IMR-90 (cell line): ENCODE data around the gene CLDN15. TPM values are rescaled to one million over a fixed set of nuclear protein-coding genes. Genes with fewer than 3 reads are reported as not detected.
A peak's percentile ranks its signal among the peaks of the same experiment; 100 is the strongest.

ENCODE experiments used
- ATAC-seq: fragments of 200-7000 bp; cut with Tn5 transposase; 2 replicates; pipeline ENCODE4 v1.9.1; 2020; ENCODE audit warnings: low read depth, mild to moderate bottlenecking, moderate library complexity
- BruUV-seq: library from RNA; stranded (reverse); fragments of 400-500 nt; replicated peaks from 2 replicates; lab custom pipeline; 2021; lab: Mats Ljungman, UMichigan
- CTCF ChIA-PET: fragments of 300-600 bp; formaldehyde crosslinking; extraction: SDS; loops from one replicate; lab custom pipeline; 2021; ENCODE audit warnings: antibody characterized with exemption; lab: Yijun Ruan, JAX
- POLR2A ChIA-PET: fragments of 300-600 bp; sonication (Branson Sonifier 250); formaldehyde crosslinking; loops from one replicate; lab custom pipeline; 2022; ENCODE audit warnings: antibody characterized with exemption; ENCODE audit not compliant: unreplicated experiment; lab: Charles Lee
- DNase-seq: peaks from one replicate; pipeline ENCODE4 v3.0.0; 2013
- H2AFZ ChIP-seq: replicated peaks from 2 replicates; pipeline ENCODE3; 2013; ENCODE audit warnings: low read length, mild to moderate bottlenecking; ENCODE audit not compliant: poor library complexity
- H2AK5ac ChIP-seq: 2 replicates; pipeline ENCODE4 v1.6.1; 2013; ENCODE audit warnings: low read depth, low read length, inconsistent platforms
- H2AK9ac ChIP-seq: replicated peaks from 2 replicates; pipeline ENCODE3; 2013; ENCODE audit warnings: mild to moderate bottlenecking, low read depth, low read length, moderate library complexity; ENCODE audit not compliant: poor library complexity
- H2BK120ac ChIP-seq: 2 replicates; pipeline ENCODE4 v1.6.1; 2013; ENCODE audit warnings: low read depth, low read length, inconsistent platforms
- H2BK15ac ChIP-seq: 3 replicates; pipeline ENCODE4 v1.6.1; 2013; ENCODE audit warnings: low read depth, low read length, inconsistent platforms
- H2BK20ac ChIP-seq: 2 replicates; pipeline ENCODE4 v1.6.1; 2013; ENCODE audit warnings: low read depth, mild to moderate bottlenecking, inconsistent platforms, low read length, moderate library complexity
- H2BK5ac ChIP-seq: 2 replicates; pipeline ENCODE4 v1.6.1; 2013; ENCODE audit warnings: mild to moderate bottlenecking, low read depth, low read length, inconsistent platforms; ENCODE audit not compliant: poor library complexity, severe bottlenecking
- H3K14ac ChIP-seq: replicated peaks from 2 replicates; pipeline ENCODE4 v1.6.1; 2013; ENCODE audit warnings: low read depth, low read length, inconsistent platforms
- H3K18ac ChIP-seq: 2 replicates; pipeline ENCODE4 v1.6.1; 2013; ENCODE audit warnings: low read depth, low read length, control low read depth
- H3K23ac ChIP-seq: 2 replicates; pipeline ENCODE4 v1.6.1; 2013; ENCODE audit warnings: low read depth, low read length, inconsistent platforms
- H3K27ac ChIP-seq: 2 replicates; pipeline ENCODE4 v1.5.1; 2013; ENCODE audit warnings: mild to moderate bottlenecking, control low read depth, low read length; ENCODE audit not compliant: insufficient read depth
- H3K27me3 ChIP-seq: 2 replicates; pipeline ENCODE4 v1.6.1; 2013; ENCODE audit warnings: low read length; ENCODE audit not compliant: control insufficient read depth, insufficient read depth
- H3K36me3 ChIP-seq: 2 replicates; pipeline ENCODE4 v1.6.1; 2013; ENCODE audit warnings: low read length, mixed read lengths; ENCODE audit not compliant: control insufficient read depth, insufficient read depth
- H3K4ac ChIP-seq: 2 replicates; pipeline ENCODE4 v1.6.1; 2013; ENCODE audit warnings: low read depth, low read length, inconsistent platforms
- H3K4me1 ChIP-seq: 2 replicates; pipeline ENCODE4 v1.6.1; 2013; ENCODE audit warnings: low read length, mixed read lengths; ENCODE audit not compliant: control insufficient read depth, insufficient read depth
- H3K4me2 ChIP-seq: 2 replicates; pipeline ENCODE4 v1.6.1; 2013; ENCODE audit warnings: low read depth, mild to moderate bottlenecking, control low read depth, low read length, moderate library complexity
- H3K4me3 ChIP-seq: 2 replicates; pipeline ENCODE4 v1.5.1; 2013; ENCODE audit warnings: low read depth, mild to moderate bottlenecking, control low read depth, low read length, moderate library complexity; ENCODE audit not compliant: insufficient read depth
- H3K56ac ChIP-seq: 2 replicates; pipeline ENCODE4 v1.6.1; 2013; ENCODE audit warnings: low read length, inconsistent platforms; ENCODE audit not compliant: insufficient read depth; ENCODE audit errors: extremely low read depth
- H3K79me1 ChIP-seq, 2 experiments: 2 replicates each; pipeline ENCODE4 v1.6.1; 2013; ENCODE audit warnings: low read length in 2 of 2, inconsistent platforms in 1 of 2, low read depth in 1 of 2
- H3K9ac ChIP-seq: 2 replicates; pipeline ENCODE4 v1.6.1; 2013; ENCODE audit warnings: low read depth, low read length, control low read depth
- H3K9me1 ChIP-seq: 2 replicates; pipeline ENCODE4 v1.6.1; 2013; ENCODE audit warnings: low read length, inconsistent platforms; ENCODE audit not compliant: insufficient read depth
- H3K9me3 ChIP-seq: 2 replicates; pipeline ENCODE4 v1.6.1; 2013; ENCODE audit warnings: low read length; ENCODE audit not compliant: control insufficient read depth, insufficient read depth
- H4K20me1 ChIP-seq: 2 replicates; pipeline ENCODE4 v1.6.1; 2013; ENCODE audit warnings: low read length, inconsistent platforms; ENCODE audit not compliant: insufficient read depth
- H4K5ac ChIP-seq: 2 replicates; pipeline ENCODE4 v1.6.1; 2013; ENCODE audit warnings: mild to moderate bottlenecking, low read depth, low read length, control low read depth
- H4K8ac ChIP-seq, 2 experiments: 2 replicates each; pipeline ENCODE4 v1.6.1; 2013; ENCODE audit warnings: low read depth in 2 of 2, low read length in 2 of 2, control low read depth in 1 of 2, inconsistent platforms in 1 of 2
- H4K91ac ChIP-seq: 2 replicates; pipeline ENCODE4 v1.6.1; 2013; ENCODE audit warnings: low read depth, low read length, inconsistent platforms; ENCODE audit not compliant: insufficient read depth
- BHLHE40 ChIP-seq: fragments of 150-350 bp; IDR thresholded peaks from 2 replicates; pipeline ENCODE4 v1.6.1; 2016; ENCODE audit warnings: mild to moderate bottlenecking, low read depth, low read length
- CEBPB ChIP-seq: IDR thresholded peaks from 2 replicates; pipeline ENCODE4 v1.6.1; 2012; ENCODE audit warnings: low read depth, low read length, improper control_type of control experiment
- CHD1 ChIP-seq: IDR thresholded peaks from 2 replicates; pipeline ENCODE4 v1.6.1; 2012; ENCODE audit warnings: low read depth, low read length, improper control_type of control experiment
- FOS ChIP-seq: fragments of 150-350 bp; IDR thresholded peaks from 2 replicates; pipeline ENCODE4 v1.6.1; 2016; ENCODE audit warnings: low read depth, low read length
- MAFK ChIP-seq: IDR thresholded peaks from 2 replicates; pipeline ENCODE4 v1.6.1; 2012; ENCODE audit warnings: low read depth, low read length, improper control_type of control experiment
- MAZ ChIP-seq: IDR thresholded peaks from 2 replicates; pipeline ENCODE4 v1.6.1; 2012; ENCODE audit warnings: low read depth, mild to moderate bottlenecking, low read length, improper control_type of control experiment, moderate library complexity, borderline replicate concordance
- MXI1 ChIP-seq: IDR thresholded peaks from 2 replicates; pipeline ENCODE4 v1.6.1; 2012; ENCODE audit warnings: low read depth, mild to moderate bottlenecking, low read length, moderate library complexity, borderline replicate concordance
- NFE2L2 ChIP-seq: fragments of 150-350 bp; IDR thresholded peaks from 2 replicates; pipeline ENCODE4 v1.6.1; 2016; ENCODE audit warnings: low read depth, mild to moderate bottlenecking, low read length
- RCOR1 ChIP-seq: IDR thresholded peaks from 2 replicates; pipeline ENCODE4 v1.6.1; 2012; ENCODE audit warnings: mild to moderate bottlenecking, low read length, improper control_type of control experiment; ENCODE audit not compliant: insufficient replicate concordance
- RFX5 ChIP-seq: IDR thresholded peaks from 2 replicates; pipeline ENCODE4 v1.8.0; 2012; ENCODE audit warnings: low read depth, mild to moderate bottlenecking, low read length, moderate library complexity
- WGBS, 2 experiments: methylation state at CpG; one replicate each; pipeline versions ENCODE4 v1.1.5 to v1.1.7; 2013; ENCODE audit warnings: missing lambda C conversion rate in 2 of 2; ENCODE audit not compliant: insufficient read length in 1 of 2; ENCODE audit errors: extremely low coverage in 2 of 2; 5-methylcytosine and 5-hydroxymethylcytosine counted together
- dilution Hi-C: fragments of 300-500 bp; cut with HindIII; formaldehyde crosslinking; loops from one replicate; pipeline ENCODE4 v1.14.3; 2018; ENCODE audit warnings: low sequenced_read_pairs; ENCODE audit not compliant: unreplicated experiment
- in situ Hi-C: fragments of 300-500 bp; cut with MboI; formaldehyde crosslinking; loops from 3 replicates; pipeline ENCODE4 v1.14.3; 2019; ENCODE audit warnings: low sequenced_read_pairs, inconsistent platforms, mixed read lengths
- intact Hi-C: fragments of 100-400 bp; cut with micrococcal nuclease; formaldehyde crosslinking; loops from 2 replicates; pipeline ENCODE4 v1.10.0; 2022
- polyA plus RNA-seq, 3 experiments: library from polyadenylated mRNA; depleted of rRNA; stranded (reverse); fragments of >200 nt; gene quantifications; 2 replicates each; pipeline ENCODE4 v1.2.3, GENCODE V29; 2012; ENCODE audit warnings: low replicate concordance in 1 of 3
- total RNA-seq: library from RNA; depleted of rRNA; stranded (reverse); fragments of >200 nt; gene quantifications from 2 replicates; pipeline ENCODE4 v1.2.3, GENCODE V29; 2012
- TF ChIP-seq, protein P1 (sequence below): conservative IDR thresholded peaks from 2 replicates; pipeline ENCODE4 v1.5.1; 2012; ENCODE audit warnings: mild to moderate bottlenecking, low read depth, low read length, improper control_type of control experiment
- TF ChIP-seq, protein P2 (sequence below): fragments of 150-350 bp; IDR thresholded peaks from 2 replicates; pipeline ENCODE4 v1.6.1; 2017; ENCODE audit warnings: mild to moderate bottlenecking, antibody characterized with exemption, low read length, low read depth

CLDN15 gene
- total and polyA plus RNA-seq, 2 of the 4 experiments (the other 2 are of a cell fraction): 0.72 to 5.4 TPM

DNA sequence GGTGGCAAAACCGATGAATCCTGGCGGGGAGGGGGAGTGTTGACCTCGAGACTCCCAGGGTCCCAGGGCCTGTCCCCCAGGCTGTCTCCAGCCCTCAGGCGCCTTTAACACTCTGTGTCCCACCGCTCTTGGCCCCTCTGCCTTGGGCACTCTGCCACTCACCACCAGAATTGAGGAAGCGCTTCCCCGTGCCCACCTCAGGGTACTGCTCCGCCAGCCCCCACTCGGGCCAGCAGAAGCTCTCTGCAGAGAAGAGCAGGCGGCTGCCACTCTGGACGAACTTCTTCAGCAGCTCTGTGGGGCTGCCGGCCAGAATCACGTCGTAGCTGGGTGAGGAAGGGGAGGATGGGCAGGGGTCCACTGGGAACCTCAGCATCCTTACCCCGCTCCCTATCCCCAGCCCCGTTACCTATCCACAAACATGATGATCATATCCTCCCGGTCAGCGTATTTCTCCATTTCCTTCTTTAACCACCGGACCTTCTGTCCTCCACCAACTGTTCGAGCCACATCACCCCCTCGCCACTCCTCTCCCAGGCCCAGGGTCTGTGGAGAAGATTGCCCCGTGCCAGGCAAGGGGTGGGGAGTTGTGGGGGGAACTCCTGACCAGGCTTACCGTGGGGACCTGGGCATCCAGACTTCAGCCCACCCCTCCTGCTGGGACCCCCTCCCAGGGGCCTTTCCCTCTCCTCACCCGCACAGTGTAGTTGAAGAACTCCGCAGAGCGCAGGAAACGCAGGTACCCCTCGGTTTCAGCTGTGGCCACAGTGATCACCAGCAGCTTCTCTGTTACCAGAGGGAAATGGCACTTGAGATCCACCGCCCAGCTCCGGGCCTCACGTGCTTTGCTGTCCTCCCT, 21.4 kb downstream of the CLDN15 start:
- Histone ChIP-seq H4K8ac (peak overlapping the region; percentile 85 to 90), H3K4ac (peak overlapping the region; percentile 99), H3K79me1 (peaks cover 25 to 52% of the 10 kb centered on the region in 2 experiments), H3K27ac (peak overlapping the region; percentile 89), H3K9me1 (peaks cover 4% of the 10 kb centered on the region), H3K56ac (peak overlapping the region; percentile 77), H2BK120ac (peak overlapping the region; percentile 68), H4K91ac (peak overlapping the region; percentile 92), H2BK15ac (0 out of 3 replicates have a peak overlapping the region, but pooled peaks have one; percentile 14), H4K20me1 (no peaks in the 10 kb centered on the region; the same call in 1 of the 2 replicates), H3K4me3 (peak overlapping the region; percentile 96), H2BK5ac (peak overlapping the region; percentile 84), H3K27me3 (no peaks in the 10 kb centered on the region), H3K23ac (peak overlapping the region; percentile 99), H4K5ac (peak overlapping the region; percentile 95), H3K4me2 (peak overlapping the region; percentile 100), H3K18ac (peak overlapping the region; percentile 48; the same call in 1 of the 2 replicates), H3K9ac (peak overlapping the region; percentile 83), H3K14ac (peak overlapping the region; percentile 100), H2AK9ac (peak overlapping the region; percentile 98), H3K36me3 (peaks cover 26% of the 10 kb centered on the region), H3K9me3 (no peaks in the 10 kb centered on the region), H2BK20ac (no peak overlapping the region), H2AFZ (peak overlapping the region; percentile 87), H2AK5ac (peak overlapping the region; percentile 96), H3K4me1 (peaks cover 9% of the 10 kb centered on the region)
- ATAC-seq: peak; percentile 5
- CTCF ChIA-PET: interaction anchor here (0.6 to 3.0 kb wide), 2 partner anchors 21 to 24 kb away, joined by 4 to 8 read pairs; no protein-coding TSS in a partner anchor
- TSS peak; percentile 95 for BruUV-seq
- in situ Hi-C loops (no loop called here), dilution Hi-C loops (no loop called here), intact Hi-C loops (no loop called here)
- 77% methylated on average over 3 of the region's 31 CpGs; no CpG with 5 or more reads in 1 of the 2 experiments for WGBS, 2 experiments
- peak; percentile 14 for DNase-seq
- TF ChIP-seq FOS: no peak
- peak; percentile 76; the same call in 1 of the 2 replicates for TF ChIP-seq BHLHE40
- no peak for TF ChIP-seq RFX5
- no peak for TF ChIP-seq MAZ
- no peak for TF ChIP-seq CEBPB
- TF ChIP-seq MAFK: no peak
- no peak for TF ChIP-seq CHD1
- TF ChIP-seq, protein P1, sequence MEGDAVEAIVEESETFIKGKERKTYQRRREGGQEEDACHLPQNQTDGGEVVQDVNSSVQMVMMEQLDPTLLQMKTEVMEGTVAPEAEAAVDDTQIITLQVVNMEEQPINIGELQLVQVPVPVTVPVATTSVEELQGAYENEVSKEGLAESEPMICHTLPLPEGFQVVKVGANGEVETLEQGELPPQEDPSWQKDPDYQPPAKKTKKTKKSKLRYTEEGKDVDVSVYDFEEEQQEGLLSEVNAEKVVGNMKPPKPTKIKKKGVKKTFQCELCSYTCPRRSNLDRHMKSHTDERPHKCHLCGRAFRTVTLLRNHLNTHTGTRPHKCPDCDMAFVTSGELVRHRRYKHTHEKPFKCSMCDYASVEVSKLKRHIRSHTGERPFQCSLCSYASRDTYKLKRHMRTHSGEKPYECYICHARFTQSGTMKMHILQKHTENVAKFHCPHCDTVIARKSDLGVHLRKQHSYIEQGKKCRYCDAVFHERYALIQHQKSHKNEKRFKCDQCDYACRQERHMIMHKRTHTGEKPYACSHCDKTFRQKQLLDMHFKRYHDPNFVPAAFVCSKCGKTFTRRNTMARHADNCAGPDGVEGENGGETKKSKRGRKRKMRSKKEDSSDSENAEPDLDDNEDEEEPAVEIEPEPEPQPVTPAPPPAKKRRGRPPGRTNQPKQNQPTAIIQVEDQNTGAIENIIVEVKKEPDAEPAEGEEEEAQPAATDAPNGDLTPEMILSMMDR: no peak
- no peak for TF ChIP-seq NFE2L2
- TF ChIP-seq, protein P2, sequence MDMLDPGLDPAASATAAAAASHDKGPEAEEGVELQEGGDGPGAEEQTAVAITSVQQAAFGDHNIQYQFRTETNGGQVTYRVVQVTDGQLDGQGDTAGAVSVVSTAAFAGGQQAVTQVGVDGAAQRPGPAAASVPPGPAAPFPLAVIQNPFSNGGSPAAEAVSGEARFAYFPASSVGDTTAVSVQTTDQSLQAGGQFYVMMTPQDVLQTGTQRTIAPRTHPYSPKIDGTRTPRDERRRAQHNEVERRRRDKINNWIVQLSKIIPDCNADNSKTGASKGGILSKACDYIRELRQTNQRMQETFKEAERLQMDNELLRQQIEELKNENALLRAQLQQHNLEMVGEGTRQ: peak; percentile 39; the same call in 1 of the 2 replicates
- TF ChIP-seq MXI1: peak; percentile 80; the same call in 1 of the 2 replicates
- no peak for TF ChIP-seq RCOR1
- POLR2A ChIA-PET: no interaction called here
